ENCODE data around the gene MSI2.
"Not testable (repeated sequence)": the region's sequence is repeated elsewhere in the genome, so short reads cannot be mapped to it uniquely, and the experiment has no call there.

MSI2 gene

DNA sequence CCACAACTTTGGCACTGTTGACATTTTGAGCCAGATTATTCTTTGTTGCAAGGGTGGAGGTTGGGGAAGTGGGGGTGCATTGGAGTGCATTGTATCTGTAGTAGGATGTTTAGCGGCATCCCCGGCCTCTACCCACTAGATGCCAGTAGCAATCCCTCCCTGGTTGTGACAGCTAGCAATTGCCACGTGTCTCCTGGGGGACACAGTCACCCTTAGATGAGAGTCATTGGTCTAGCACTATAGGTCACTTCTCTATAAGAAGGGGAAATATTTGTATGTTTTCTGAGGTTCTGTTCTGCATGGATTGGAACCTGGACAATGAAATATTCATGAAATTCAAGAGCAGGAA, 32.4 kb downstream of the MSI2 start:
- H3K4me3 ChIP-seq (ENCODE audit: low read depth, low read length), result no peak overlapping the region

DNA sequence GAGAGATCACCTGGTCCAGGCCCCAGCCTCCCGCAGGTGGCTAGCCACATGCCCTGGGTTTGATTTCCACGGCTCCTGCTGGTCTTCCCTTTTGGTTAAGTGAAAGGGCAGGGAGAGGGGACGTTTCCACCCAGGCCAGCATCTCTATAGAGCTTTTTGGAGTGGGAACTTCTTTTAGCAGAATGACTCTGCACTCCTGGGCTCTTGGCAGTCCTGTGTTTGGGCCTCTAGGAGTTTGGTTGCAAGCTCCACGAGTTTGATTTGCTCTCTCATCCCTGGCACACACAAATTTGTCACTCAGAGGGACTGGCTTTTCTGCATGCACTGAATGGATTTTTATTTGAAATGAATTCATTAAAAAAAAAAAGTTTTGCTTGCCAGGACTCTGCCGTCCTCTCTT, 32.8 kb downstream of the MSI2 start:
- no peak overlapping the region for H3K4me3 ChIP-seq (ENCODE audit: low read depth, low read length)

DNA sequence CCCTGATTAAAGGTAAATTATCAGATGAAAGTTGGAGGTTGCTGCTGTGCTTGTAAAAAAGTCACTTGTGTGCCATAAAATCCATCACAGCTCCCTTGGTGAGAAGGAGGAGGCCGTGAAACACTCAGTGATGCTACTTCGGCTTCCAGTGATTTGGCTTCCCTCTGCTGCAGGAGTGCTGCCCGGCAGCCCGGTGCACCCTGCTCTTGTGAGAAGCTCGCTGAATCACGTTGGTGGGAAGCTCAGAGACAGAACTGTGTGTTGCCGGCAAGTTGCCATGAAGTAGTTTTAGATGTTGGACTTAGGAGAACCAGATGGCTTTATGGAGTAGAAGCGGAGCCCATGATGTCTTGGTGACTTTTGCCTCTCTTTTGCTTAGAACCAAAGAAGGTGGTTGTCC, 33.3 kb downstream of the MSI2 start:
- H3K4me3 ChIP-seq (ENCODE audit: low read depth, low read length), result no peak overlapping the region

DNA sequence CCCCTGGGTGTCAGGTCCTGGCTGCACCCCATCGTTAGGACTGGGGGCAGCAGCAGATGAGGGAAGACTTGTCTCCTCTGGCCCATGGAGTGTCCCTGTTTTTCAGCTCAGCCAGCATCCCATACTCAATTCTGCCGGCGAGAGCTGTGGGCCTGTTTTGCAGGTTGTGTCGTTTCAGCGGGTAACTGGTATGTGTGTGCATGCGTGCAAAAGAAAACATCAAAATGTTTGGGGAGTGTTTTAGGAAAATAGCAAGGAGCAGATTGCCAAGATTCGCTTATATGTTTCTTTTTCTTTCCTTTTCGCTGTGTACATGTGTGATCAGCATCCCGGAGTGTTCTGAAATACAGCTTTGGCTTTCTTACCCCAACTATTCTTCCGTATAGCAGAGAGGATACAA, 34.7 kb downstream of the MSI2 start:
- H3K4me3 ChIP-seq (ENCODE audit: low read depth, low read length), result no peak overlapping the region

DNA sequence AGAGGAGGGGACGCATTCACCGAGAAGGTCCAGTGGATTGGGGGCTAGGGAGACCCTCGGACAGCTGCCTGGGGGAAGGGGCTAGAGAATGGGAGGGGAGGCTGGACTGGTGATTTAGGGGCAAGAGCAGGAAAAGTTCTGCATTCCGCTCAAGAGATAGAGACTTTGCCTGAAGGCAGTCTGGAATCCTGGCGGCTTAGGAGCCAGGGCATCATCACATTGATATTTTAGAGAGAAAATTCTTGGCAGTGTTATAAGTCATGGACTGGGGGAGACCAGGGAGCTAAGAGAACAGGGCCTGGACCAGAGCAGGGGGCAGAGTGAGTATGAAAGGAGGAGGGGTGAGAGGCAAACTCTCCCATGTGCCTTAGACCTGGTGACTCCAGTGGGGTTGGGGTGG, 35.8 kb downstream of the MSI2 start:
- H3K4me3 ChIP-seq (ENCODE audit: low read depth, low read length), result no peak overlapping the region

DNA sequence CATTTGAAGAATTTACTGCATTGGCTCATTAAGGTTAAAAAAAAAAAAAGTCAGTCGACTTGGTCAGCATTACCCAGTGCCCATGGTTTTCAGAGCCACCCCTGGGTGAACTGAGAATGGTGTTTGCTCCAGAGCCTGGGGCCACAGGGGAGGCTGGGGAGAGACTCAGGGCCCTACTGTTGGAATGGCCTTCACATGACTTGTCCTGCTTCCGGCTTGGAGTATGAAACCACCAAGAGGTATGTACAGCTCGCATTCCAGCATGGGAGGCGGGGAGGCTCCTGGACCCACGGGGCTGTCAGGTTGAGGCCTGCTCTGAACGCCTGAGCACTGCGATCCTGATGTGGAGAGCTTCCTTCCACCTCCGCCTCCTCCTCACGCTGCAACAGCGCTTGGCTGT, 36.8 kb downstream of the MSI2 start:
- H3K4me3 ChIP-seq (ENCODE audit: low read depth, low read length), result no peak overlapping the region

DNA sequence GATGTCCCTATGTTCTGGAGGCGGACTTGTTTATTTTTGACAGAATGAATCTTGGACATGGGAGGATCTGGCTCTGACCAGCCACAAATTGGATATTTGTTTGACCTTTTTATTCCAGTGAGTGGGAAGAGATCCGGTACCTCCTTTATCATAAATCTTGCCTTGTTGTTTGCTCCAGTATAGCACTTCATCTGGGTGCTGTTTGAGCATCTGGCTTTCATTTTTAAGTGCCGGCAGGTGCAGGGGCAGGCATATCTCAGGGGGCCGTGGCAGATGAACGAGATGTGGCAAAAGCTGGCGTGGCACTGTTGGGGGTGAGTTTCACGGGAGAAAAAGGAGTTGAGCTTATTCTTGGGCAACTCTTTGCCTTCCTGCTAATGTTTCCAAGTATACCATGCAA, 37.8 kb downstream of the MSI2 start:
- H3K4me3 ChIP-seq (ENCODE audit: low read depth, low read length), result no peak overlapping the region

DNA sequence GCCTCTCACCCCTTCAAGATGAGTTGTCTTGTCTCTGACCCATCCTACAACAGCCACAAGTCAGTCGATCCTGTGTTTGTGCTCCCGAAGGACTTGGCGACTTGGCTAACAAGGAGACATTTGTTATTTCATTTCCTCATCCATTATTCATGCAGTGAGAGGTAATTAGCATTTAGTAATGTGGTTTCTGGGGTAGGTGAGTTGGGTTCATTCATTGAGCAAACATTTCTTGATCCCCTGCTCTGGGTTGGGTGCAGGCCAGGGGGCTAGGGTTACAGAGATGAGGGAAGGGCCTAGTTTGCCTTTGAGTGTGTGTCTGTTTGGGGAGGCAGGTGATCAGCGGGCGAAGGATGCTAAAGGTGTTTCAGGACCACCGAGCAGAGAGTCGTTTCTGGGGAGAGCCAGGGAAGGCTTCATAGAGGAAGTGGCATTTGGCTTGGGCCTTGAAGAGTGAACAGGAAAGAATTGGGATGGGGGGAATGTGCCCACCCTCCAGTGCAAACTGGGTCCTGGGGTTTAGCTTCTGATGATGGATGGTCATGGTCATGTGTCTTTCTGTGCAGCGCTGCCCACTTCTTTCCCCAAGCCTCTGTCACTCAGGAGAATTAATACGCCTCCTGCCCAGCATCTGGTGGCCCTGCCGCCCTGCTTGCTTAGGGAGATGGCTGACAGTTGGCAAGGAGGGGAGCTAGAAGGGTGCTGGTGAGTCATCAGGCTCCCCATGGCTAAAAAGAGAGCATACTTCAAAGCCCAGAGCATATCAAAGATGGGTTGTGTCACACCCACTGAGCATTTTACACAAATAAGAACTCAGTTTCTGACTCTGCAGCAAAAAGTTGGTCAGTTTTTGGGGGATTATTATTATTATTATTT, 38.5 kb downstream of the MSI2 start:
- H3K4me3 ChIP-seq (ENCODE audit: low read depth, low read length), result no peak overlapping the region

DNA sequence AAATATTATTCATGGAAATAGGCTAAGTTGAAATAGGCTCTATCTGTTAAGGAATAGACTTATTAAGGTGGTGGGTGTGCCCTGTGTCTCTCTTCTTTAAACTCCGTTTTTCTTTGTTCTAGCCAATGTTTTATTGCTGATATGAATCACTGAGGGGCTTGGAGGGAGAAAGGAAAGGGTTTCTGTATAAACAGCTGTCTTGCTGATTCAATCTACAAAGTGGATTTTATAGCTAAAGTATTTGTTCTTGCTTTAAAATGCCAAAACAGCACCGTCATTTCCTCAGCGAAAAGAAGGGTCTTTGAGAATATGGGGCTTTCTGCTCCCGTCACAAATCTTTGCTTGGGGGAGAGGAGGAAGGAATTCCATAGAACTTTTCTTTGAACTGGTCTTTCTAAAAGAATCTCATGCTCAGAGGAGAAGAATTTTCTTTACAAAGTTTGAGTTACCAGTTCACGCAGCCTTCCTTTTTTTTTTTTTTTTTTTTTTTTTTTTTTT, 39.3 kb downstream of the MSI2 start:
- H3K4me3 ChIP-seq (ENCODE audit: low read depth, low read length), result no peak overlapping the region

DNA sequence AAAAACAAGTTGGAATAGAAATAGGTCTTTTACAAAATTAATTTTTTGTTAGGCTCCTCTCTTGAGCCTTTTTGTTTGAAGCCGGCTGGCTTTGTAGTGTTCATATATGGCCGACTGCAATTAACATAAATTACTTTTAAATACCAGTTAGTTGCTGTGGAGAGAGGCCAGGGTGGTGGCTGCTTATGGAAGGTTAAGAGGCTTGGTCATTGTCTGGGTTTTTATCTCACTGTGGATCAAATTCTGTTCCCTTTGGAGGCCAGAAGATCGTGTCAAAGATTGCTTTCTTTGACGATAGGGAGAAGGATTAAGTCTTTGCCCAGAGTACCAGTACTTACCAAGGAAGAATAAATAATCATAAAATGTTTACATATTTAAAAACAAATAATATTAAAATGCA, 39.9 kb downstream of the MSI2 start:
- H3K4me3 ChIP-seq (ENCODE audit: low read depth, low read length), result no peak overlapping the region

DNA sequence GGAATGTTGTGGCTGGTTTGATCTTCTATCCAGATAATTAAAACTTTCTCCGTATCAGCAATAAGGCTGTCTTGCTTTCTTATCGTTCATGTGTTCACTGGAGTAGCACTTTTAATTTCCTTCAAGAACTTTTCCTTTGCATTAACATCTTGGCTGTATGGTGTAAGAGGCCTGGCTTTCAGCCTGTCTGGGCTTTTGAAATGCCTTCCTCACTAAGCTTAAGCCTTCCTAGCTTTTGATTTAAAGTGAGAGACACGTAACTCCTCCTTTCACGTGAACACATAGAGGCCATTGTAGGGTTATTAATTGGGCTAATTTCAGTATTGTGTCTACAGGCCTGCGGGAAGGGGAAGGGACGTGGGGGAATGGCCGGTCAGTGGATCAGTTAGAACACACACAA, 42.9 kb downstream of the MSI2 start:
- H3K4me3 ChIP-seq (ENCODE audit: low read depth, low read length), result no peak overlapping the region

DNA sequence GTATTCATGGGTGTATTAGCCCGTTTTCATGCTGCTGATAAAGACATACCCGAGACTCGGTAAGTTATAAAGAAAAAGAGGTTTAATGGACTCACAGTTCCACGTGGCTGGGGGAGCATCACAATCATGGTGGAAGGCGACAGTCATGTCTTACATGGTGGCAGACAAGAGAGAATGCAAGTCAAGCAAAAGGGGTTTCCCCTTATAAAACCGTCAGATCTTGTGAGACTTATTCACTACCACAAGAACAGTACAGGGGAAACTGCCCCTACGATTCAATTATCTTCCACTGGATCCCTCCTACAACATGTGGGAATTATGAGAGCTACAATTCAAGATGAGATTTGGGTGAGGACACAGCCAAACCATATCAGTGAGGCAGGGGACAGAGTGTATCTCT, 44.3 kb downstream of the MSI2 start:
- not testable (repeated sequence) for H3K4me3 ChIP-seq (ENCODE audit: low read depth, low read length)

DNA sequence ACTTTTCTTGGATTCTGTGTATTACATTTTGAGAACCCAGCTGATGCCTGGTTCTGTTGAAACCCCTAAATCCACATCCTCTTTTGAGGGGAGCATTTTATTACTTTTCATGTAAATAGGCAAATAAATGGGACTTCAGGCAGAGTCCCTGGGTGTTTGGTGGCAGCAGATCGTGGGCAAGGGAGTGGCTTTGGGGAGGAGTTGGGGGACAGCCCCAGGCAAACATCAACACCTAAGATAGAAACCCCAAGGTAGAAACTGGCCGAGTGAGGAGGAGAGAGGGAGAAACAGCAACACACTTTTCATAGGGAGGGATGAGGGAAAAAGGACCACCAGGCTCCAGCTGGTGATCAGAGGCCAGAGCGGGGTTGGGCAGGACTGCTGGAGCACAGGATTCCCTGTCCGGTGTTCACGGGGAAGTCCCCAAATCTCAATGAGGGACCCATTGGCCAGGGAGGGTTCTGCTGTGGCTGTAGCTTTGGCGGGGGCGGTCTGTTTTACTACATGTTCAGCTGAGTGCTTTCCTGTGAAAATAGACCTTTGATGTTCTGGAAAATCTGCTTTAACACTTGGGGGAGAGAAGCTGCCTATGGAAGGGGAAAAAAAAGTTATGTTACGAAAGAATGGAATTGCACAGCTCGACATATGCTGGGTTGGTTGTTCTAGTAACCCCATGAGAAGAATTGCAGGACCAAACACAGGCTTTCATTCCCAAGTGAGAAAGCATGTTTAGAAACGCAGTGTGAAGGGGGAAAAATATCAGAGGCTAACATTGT, 46.6 kb downstream of the MSI2 start:
- no peak overlapping the region for H3K4me3 ChIP-seq (ENCODE audit: low read depth, low read length)

DNA sequence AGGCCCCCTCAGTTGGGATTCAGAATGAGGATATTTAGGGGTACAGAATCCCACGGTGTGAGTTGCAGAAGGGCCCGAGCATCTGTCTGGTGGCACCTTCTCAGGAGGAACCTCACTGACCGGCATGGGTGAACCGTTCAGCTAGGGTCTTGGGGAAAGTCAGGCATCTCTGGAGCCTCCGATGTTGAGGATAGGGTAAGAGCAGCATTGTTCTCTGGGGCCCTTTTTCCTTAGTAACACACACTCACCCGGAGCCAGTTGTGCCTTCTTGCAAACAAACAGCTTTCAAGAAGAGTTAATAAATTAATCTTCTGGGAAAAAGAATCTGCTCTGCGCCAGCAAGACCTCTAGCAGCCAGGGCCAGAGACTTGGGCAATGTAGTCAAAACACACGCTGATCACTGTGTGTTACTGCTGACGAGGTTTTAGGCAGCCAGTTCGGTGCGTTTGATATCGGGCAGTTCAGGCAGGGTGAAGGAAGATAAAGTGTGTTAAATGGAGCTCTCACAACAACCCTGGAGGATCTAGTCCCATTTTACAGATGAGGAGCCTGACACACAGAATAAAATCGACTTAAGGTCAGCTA, 48.9 kb downstream of the MSI2 start:
- H3K4me3 ChIP-seq (ENCODE audit: low read depth, low read length), result no peak overlapping the region

DNA sequence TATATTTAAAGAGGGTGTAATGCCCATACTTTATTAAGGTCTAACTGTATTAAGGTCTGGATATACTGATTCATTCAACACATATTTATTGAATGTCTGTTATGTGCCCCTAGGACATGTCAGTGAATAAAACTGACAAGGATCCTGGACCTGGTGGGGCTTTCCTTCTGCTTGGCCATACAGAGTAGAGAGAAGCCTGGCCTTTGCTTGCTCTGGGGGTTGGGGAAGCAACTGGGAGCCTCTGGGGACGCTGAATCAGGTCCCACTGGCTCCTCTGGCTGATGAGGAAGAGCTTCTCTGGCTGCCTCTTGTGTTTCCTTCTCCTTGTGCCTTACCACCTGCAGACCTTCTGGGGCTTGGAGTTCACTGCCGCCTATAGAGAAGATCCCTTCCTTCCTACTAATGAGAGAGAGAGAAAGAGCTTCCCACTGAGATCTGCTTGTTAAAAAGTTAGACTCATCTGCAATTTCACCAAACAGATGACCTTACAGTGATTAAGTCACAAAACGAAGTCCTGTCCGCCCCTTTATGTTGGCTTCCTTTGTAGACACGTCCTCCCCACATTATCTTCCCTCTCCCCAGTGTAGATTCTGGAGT, 49.7 kb downstream of the MSI2 start:
- H3K4me3 ChIP-seq (ENCODE audit: low read depth, low read length), result no peak overlapping the region

DNA sequence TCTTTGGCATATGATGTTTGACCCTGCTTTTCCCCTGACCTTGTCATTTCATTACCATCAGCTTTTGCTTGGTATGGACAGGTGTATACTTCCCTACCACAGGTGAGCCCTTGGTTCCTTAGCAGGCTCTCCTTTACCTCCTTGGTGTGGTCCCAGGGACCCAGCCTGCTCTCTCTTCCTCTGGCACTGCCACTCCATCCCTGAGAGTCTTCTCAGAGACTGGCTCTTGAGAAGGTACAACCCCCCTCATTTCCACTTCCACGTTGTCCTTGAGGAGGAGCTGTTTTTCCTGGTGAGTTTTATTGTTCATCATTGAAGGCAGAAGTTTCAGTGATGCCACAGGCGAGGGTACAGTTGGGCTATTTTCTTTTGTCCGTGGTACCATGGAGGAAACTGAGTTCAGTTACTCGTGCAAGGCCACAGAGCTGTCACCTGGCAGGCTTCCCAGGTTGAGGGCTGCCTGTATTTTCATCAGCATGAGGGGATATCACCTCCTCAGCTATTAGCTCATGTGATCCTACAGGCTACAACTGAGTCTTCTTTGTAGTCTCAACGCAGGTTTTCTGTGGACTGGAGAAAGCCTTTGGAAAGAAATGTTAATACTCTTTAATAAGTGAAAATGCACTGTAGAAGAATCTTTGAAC, 52.3 kb downstream of the MSI2 start:
- no peak overlapping the region for H3K4me3 ChIP-seq (ENCODE audit: low read depth, low read length)

DNA sequence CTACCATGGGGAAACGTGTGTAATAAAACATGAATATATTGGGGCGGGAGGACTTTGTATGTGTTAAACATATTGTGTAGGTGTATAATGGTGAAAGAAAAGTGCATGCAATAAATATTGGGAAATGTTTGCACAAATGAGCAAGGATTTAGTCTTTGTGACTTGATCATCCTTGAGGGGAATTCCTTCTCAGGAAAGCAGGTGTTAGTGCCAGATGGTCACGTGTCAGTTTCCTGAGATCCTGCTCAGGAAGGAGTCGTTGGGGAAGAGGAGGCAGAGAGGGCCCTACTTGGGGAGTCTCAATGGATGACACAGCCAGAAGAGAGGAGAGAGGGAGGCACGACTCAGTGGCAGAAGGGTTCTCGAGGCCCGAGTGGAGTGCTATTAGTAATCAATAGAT, 53.2 kb downstream of the MSI2 start:
- H3K4me3 ChIP-seq (ENCODE audit: low read depth, low read length), result no peak overlapping the region

DNA sequence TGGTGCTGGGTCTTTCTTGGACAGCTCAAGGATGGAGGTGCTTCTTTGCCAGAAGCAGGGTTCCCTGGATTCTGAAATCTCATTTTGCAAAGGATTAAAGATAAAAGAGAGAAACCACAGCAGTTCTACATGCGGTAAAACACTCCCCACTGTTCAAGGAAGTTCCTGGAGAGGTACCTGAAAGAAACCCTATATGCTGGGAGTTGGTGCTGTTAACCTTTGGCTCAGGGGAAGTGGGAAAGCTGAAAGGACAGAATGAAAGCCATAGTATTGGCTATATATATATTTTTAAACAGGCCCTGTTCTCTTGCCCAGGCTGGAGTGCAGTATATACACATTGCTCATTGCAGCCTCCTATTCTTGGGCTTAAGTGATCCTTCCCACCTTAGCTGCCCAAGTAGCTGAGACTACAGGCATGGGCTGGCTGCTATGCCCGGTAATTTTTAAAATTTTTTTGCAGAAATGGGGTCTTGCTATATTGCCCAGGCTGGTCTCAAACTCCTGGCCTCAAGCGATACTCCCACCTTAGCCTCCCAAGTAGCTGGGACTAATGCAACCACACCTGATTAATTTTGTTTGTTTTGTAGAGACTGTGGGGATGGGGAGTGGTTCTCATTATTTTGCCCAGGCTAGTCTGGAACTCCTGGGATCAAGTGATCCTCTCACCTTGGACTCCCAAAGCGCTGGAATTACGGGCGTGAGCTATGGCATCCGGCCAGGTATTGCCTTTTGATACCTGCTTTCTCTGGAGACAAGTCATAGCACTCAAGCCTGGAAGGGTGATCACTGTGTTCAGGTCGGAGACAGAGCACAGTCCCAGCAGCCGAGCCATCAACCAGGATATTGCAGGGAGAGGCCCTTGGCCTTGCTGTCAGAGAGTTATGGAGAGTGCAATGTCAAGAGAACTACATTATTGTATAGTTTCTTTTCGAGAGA, 55.2 kb downstream of the MSI2 start:
- H3K4me3 ChIP-seq (ENCODE audit: low read depth, low read length), result no peak overlapping the region

DNA sequence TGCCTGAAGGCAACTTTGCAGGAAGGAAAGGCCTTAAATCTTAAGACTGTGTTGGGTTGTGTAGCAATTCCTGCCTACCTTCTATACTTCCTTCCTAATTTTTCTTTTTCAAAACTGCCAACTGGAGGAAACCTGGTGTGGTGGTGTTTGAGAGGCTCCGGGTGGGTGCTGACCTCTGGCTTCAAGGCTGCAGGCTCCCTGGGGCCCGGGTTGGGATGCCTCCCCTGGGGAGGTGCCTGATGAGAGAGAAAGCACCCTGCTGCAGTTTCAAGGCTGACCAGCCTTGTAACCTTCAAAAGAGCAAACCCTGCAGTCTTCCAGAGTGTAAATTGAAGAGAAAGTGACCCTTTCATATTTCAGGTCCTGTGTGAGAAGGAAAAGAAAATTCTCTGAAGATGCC, 55.9 kb downstream of the MSI2 start:
- no peak overlapping the region for H3K4me3 ChIP-seq (ENCODE audit: low read depth, low read length)
